Endothelial cell of umbilical vein (primary cell): ENCODE results near the gene ZRANB1. TPM values are rescaled to one million over a fixed set of nuclear protein-coding genes. Genes with fewer than 3 reads are reported as not detected.

Experiments
- BruUV-seq: library from RNA; stranded (reverse); fragments of 400-500 nt; replicated peaks from 2 replicates; lab custom pipeline; 2021; lab: Mats Ljungman, UMichigan
- CTCF ChIA-PET: fragments of 300-600, 350-600 bp; sonication (Branson Sonifier 250); formaldehyde crosslinking; loops from one replicate; lab custom pipeline; 2021; ENCODE audit warnings: antibody characterized with exemption, inconsistent platforms; lab: Charles Lee
- POLR2A ChIA-PET: fragments of 300-600, 350-600 bp; sonication (Branson Sonifier 250); formaldehyde crosslinking; loops from one replicate; lab custom pipeline; 2021; ENCODE audit warnings: antibody characterized with exemption, inconsistent platforms; lab: Charles Lee
- DNase-seq: peaks from one replicate; pipeline ENCODE4 v3.0.0-alpha.2; 2011; ENCODE audit warnings: low read depth, low spot score
- FAIRE-seq: peaks from 2 replicates; lab custom pipeline; 2011; peaks lifted over from hg19 to GRCh38; lab: Jason Lieb, UNC
- H2AFZ ChIP-seq: 2 replicates; pipeline ENCODE4 v1.6.0; 2012; ENCODE audit warnings: low read depth, low read length, control low read depth, inconsistent platforms
- H3K27ac ChIP-seq: 2 replicates; pipeline ENCODE4 v1.5.1; 2011; ENCODE audit warnings: low read depth, mild to moderate bottlenecking, control low read depth, low read length, moderate library complexity; ENCODE audit not compliant: insufficient read depth
- H3K27me3 ChIP-seq, 2 experiments: 2 replicates each; pipeline versions ENCODE4 v1.6.0 to v1.6.1; 2011; ENCODE audit warnings: low read length in 2 of 2, mixed read lengths in 1 of 2; ENCODE audit not compliant: control insufficient read depth in 2 of 2, insufficient read depth in 2 of 2
- H3K36me3 ChIP-seq, 2 experiments: 2 replicates in 1 of 2; 3 replicates in 1 of 2; pipeline ENCODE4 v1.5.1; 2011; ENCODE audit warnings: low read length in 2 of 2, mild to moderate bottlenecking in 1 of 2, moderate library complexity in 1 of 2; ENCODE audit not compliant: control insufficient read depth in 2 of 2, insufficient read depth in 2 of 2; ENCODE audit errors: extremely low read depth in 1 of 2
- H3K4me1 ChIP-seq: 3 replicates; pipeline ENCODE4 v1.5.1; 2011; ENCODE audit warnings: mild to moderate bottlenecking, low read length; ENCODE audit not compliant: control insufficient read depth, insufficient read depth; ENCODE audit errors: extremely low read depth
- H3K4me2 ChIP-seq: 2 replicates; pipeline ENCODE4 v1.6.1; 2011; ENCODE audit warnings: low read length, control low read depth, mixed read lengths; ENCODE audit not compliant: insufficient read depth
- H3K4me3 ChIP-seq, 3 experiments: fragments of 200-600 bp in 1 of 3; sonication (generic), shearing (Covaris generic) in 1 of 3; replicated peaks in 1 of 3; 2 replicates each; pipeline ENCODE4 v1.5.1; 2011 to 2016; ENCODE audit warnings: control low read depth in 3 of 3, low read length in 3 of 3, mild to moderate bottlenecking in 2 of 3, inconsistent platforms in 1 of 3, low read depth in 1 of 3, moderate library complexity in 1 of 3; ENCODE audit not compliant: insufficient read depth in 1 of 3
- H3K79me2 ChIP-seq: 2 replicates; pipeline ENCODE4 v1.6.0; 2012; ENCODE audit warnings: low read length, inconsistent platforms; ENCODE audit not compliant: control insufficient read depth, insufficient read depth
- H3K9ac ChIP-seq: replicated peaks from 2 replicates; pipeline ENCODE3; 2011; ENCODE audit warnings: low read length, control low read depth; ENCODE audit not compliant: insufficient read depth; ENCODE audit errors: extremely low read depth
- H3K9me1 ChIP-seq: replicated peaks from 3 replicates; pipeline ENCODE4 v1.6.0; 2011; ENCODE audit warnings: mild to moderate bottlenecking, low read length; ENCODE audit not compliant: control insufficient read depth, insufficient read depth; ENCODE audit errors: extremely low read depth
- H3K9me3 ChIP-seq: replicated peaks from 2 replicates; pipeline ENCODE4 v1.5.1; 2012; ENCODE audit warnings: low read length, inconsistent platforms; ENCODE audit not compliant: control insufficient read depth, insufficient read depth
- H4K20me1 ChIP-seq: replicated peaks from 2 replicates; pipeline ENCODE3; 2011; ENCODE audit warnings: mild to moderate bottlenecking, low read length; ENCODE audit not compliant: control insufficient read depth, insufficient read depth; ENCODE audit errors: extremely low read depth
- EZH2 ChIP-seq: IDR thresholded peaks from 2 replicates; pipeline ENCODE4 v1.6.1; 2012; ENCODE audit warnings: borderline replicate concordance, low read depth, mild to moderate bottlenecking, moderate library complexity, low read length, inconsistent platforms; ENCODE audit not compliant: severe bottlenecking
- FOS ChIP-seq: IDR thresholded peaks from 2 replicates; pipeline ENCODE4 v1.6.1; 2011; ENCODE audit warnings: mild to moderate bottlenecking, low read length, moderate library complexity, borderline replicate concordance; ENCODE audit not compliant: insufficient read depth
- GATA2 ChIP-seq: IDR thresholded peaks from 2 replicates; pipeline ENCODE4 v1.7.0; 2011; ENCODE audit warnings: low read depth, mild to moderate bottlenecking, moderate library complexity, mixed read lengths, low read length; ENCODE audit not compliant: insufficient read length, insufficient read depth
- JUN ChIP-seq: IDR thresholded peaks from 2 replicates; pipeline ENCODE4 v1.6.1; 2011; ENCODE audit warnings: borderline replicate concordance, low read depth; ENCODE audit not compliant: insufficient read length, insufficient read depth
- MYC ChIP-seq: IDR thresholded peaks from one replicate; pipeline ENCODE4 v1.6.1; 2011; ENCODE audit warnings: mild to moderate bottlenecking, low read depth, low read length
- POLR2A ChIP-seq: IDR thresholded peaks from 2 replicates; pipeline ENCODE4 v1.6.1; 2012; ENCODE audit warnings: low read depth, mild to moderate bottlenecking, control low read depth, low read length
- POLR2AphosphoS5 ChIP-seq: IDR thresholded peaks from 2 replicates; pipeline ENCODE4 v1.6.1; 2012; ENCODE audit warnings: low read depth, mild to moderate bottlenecking, control low read depth, low read length, moderate library complexity; ENCODE audit not compliant: insufficient read depth
- dilution Hi-C: fragments of 300-500 bp; cut with MboI; formaldehyde crosslinking; loops from one replicate; pipeline ENCODE4 v1.15.0; 2019; ENCODE audit warnings: low sequenced_read_pairs; ENCODE audit not compliant: extremely low pct_ligation_motif_present
- intact Hi-C: fragments of 100-400 bp; cut with micrococcal nuclease; formaldehyde crosslinking; loops from one replicate; pipeline ENCODE4 v1.10.0; 2022
- polyA plus RNA-seq, 4 experiments: library from polyadenylated mRNA; depleted of rRNA in 3 of 4; stranded (reverse) in 3 of 4; unstranded in 1 of 4; fragments of >200 nt; gene quantifications; 2 replicates each; pipeline versions ENCODE4 v1.2.1 to v1.2.3, GENCODE V29; 2011 to 2012; ENCODE audit warnings: missing spikeins in 1 of 4
- total RNA-seq: library from RNA; stranded (reverse); gene quantifications from 2 replicates; pipeline ENCODE4 v1.2.3, GENCODE V29; 2021
- TF ChIP-seq, protein P1 (sequence below), 2 donors: IDR thresholded peaks; 1 replicate in 1 of 2; 2 replicates in 1 of 2; pipeline ENCODE4 v1.5.1; 2011; ENCODE audit warnings: low read length in 2 of 2, mild to moderate bottlenecking in 2 of 2, moderate library complexity in 2 of 2, control low read depth in 1 of 2, inconsistent platforms in 1 of 2, low read depth in 1 of 2; ENCODE audit not compliant: insufficient read depth in 1 of 2; ENCODE audit errors: extremely low read depth in 1 of 2
- TF ChIP-seq, protein P2 (sequence below): IDR thresholded peaks from 2 replicates; pipeline ENCODE4 v1.6.1; 2011; ENCODE audit not compliant: insufficient read depth, insufficient read length

Gene ZRANB1
- total and polyA plus RNA-seq, 2 donors (not counting 3 experiments of a cell fraction or from before 2014, with no cell fraction given), result 6.2 to 17.7 TPM

GRCh38 chr10:124997306-124997705 lies 55.4 kb downstream of the ZRANB1 start:
- dilution Hi-C loops, result no loop called here
- Histone ChIP-seq H3K4me2 (no peak overlapping the region), H3K9me1 (no peaks in the 10 kb centered on the region), H3K36me3 (peaks cover 25 to 76% of the 10 kb centered on the region in 2 experiments), H3K4me3 (no peak overlapping the region), H3K9me3 (no peaks in the 10 kb centered on the region), H3K4me1 (no peaks in the 10 kb centered on the region), H3K9ac (no peak overlapping the region), H4K20me1 (no peaks in the 10 kb centered on the region), H3K27me3 (no peaks in the 10 kb centered on the region), H2AFZ (no peak overlapping the region), H3K27ac (no peak overlapping the region), H3K79me2 (peaks cover 3% of the 10 kb centered on the region)
- TF ChIP-seq POLR2A, result no peak
- TF ChIP-seq GATA2, result no peak
- TF ChIP-seq POLR2AphosphoS5, result no peak
- no peak for TF ChIP-seq FOS
- no peak for TF ChIP-seq EZH2
- no peak for TF ChIP-seq JUN
- no peak for TF ChIP-seq MYC
- TF ChIP-seq, protein P1, sequence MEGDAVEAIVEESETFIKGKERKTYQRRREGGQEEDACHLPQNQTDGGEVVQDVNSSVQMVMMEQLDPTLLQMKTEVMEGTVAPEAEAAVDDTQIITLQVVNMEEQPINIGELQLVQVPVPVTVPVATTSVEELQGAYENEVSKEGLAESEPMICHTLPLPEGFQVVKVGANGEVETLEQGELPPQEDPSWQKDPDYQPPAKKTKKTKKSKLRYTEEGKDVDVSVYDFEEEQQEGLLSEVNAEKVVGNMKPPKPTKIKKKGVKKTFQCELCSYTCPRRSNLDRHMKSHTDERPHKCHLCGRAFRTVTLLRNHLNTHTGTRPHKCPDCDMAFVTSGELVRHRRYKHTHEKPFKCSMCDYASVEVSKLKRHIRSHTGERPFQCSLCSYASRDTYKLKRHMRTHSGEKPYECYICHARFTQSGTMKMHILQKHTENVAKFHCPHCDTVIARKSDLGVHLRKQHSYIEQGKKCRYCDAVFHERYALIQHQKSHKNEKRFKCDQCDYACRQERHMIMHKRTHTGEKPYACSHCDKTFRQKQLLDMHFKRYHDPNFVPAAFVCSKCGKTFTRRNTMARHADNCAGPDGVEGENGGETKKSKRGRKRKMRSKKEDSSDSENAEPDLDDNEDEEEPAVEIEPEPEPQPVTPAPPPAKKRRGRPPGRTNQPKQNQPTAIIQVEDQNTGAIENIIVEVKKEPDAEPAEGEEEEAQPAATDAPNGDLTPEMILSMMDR (IDR thresholded peaks at IDR 0.05; ENCODE audit: extremely low read depth in 1 of 2, insufficient read depth in 1 of 2, low read depth in 1 of 2, low read length in 2 of 2), result no peak
- TF ChIP-seq, protein P2, sequence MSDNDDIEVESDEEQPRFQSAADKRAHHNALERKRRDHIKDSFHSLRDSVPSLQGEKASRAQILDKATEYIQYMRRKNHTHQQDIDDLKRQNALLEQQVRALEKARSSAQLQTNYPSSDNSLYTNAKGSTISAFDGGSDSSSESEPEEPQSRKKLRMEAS, result no peak
- FAIRE-seq, result no peak
- POLR2A ChIA-PET, result no interaction called here
- CTCF ChIA-PET, result no interaction called here
- no TSS peak for BruUV-seq
- DNase-seq, result no peak
- intact Hi-C loops, result no loop called here
